RKO (cell line): Measurements from ENCODE around the gene POMT2.

Source experiments
- DNase-seq: peaks from one replicate; pipeline ENCODE4 v3.0.0-alpha.2; 2016; ENCODE audit warnings: low spot score

The POMT2 gene

GRCh38 chr14:77265561-77266335, 54.9 kb downstream of the POMT2 start:
- no peak for DNase-seq

DNA sequence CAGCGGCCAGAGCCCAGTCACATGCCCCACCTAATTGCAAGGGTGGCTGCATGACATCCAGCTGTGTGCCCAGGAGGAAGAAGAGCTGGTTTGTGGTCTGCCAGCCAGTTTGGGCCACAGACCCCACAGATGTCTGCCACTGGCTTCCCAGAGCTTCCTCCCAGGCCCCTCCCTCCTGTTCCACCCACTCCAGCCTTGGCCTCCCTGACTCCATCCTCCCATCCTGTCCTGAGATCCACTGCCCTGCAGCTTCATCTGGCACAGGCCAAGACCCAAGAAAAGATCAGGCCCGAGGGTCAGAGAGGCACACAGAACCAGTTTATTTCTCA, 55.5 kb downstream of the POMT2 start:
- DNase-seq: no peak

- no peak for DNase-seq
These were observed 56.1 kb downstream of the POMT2 start for GRCh38 chr14:77264466-77265186.

GRCh38 chr14:77260631-77261030, 60.1 kb downstream of the POMT2 start:
- DNase-seq: no peak

DNA sequence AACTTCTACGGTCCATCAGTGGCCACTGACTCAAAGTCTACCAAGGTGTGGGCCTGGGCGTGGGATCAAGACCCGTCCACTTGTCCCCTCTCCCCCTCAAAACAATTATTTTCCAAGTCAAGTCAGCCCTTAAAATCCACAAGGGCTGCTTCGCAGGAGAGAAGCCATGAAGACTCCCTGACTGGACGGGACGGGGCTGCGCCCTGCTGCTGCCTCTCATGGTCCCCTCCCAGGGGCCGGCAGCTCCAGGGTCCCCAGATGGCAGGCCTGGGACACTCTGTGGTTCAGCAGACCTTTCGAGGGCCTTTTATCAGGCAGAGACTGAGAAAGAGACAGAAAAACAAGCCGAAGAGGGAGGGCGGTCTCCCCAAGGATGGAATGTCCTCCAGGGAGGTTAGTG, 60.5 kb downstream of the POMT2 start:
- no peak for DNase-seq

DNA sequence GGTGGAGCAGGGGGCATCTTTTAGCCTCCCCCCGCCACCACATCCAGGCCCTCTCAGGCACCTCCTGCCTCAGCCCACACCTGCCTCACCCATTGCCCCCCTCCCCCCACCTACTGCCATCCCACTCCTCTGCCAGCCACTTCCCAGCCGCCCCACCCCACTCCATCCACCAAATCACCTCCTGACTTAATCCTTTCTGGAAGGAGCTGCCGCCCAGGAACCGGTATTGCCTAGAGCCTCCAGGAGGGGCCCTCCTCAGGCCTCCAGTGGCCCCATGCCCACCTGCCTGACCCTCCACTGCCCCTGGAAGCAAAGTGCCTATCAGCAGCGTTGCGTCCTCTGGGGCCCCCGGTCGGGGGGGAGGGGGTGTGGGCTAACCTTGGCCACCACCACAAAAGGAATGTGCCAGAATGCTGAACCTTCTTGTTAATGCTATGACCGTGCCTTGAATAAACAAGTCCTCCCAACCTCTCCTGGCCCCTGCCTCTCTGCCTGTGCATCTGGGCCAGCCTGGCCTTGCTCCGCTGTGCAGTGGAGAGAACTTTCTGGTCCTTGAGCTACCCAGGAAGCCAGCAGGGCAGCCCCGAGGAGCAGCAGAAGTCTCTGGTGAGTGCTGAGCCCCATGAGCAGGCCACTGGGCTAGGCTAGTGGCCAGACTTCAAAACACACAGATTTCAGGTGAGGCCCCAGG, 61.5 kb downstream of the POMT2 start:
- DNase-seq: no peak

DNA sequence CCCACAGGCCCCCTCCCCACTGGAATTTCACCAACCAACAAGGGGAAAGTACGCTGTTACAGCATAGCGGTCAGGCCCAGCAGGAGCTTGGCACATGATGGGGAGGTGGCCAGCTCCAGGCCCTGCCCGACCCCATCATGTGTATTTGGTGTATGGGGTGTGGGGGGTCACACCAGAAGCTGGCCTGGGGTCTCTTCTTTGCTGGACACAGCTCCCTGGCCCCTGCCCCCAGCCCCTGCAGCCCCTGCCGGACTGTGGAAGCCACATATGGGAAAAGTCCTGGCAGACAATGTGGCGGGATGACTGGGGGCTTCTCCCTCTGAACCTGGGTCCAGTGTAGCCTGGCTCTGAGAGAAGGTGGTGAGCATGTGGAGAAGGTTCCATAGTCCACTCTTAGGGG, 62.1 kb downstream of the POMT2 start:
- no peak for DNase-seq

GRCh38 chr14:77257700-77258099, 63.0 kb downstream of the POMT2 start:
- no peak for DNase-seq

DNA sequence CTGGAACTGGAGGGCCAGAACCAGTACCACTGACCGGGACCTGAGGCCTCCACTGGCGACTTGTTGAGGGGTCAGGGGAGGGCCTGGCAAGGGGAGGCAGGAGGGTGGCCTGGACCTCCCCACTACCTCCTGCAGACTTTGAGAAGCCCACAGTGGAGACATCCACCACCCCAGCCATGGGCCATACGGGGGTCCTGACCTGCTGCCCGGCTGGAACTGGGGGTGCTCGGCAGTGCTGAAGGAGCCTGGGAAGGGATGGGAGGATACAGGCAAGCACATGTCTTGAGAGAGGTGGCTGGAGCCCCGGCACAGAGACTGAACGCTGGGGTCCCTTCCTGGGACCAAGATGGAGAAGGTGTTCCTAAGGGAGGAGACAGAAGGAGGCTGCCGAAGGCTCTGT, 64.0 kb downstream of the POMT2 start:
- no peak for DNase-seq

GRCh38 chr14:77253333-77254190, 67.1 kb downstream of the POMT2 start:
- no peak for DNase-seq

DNA sequence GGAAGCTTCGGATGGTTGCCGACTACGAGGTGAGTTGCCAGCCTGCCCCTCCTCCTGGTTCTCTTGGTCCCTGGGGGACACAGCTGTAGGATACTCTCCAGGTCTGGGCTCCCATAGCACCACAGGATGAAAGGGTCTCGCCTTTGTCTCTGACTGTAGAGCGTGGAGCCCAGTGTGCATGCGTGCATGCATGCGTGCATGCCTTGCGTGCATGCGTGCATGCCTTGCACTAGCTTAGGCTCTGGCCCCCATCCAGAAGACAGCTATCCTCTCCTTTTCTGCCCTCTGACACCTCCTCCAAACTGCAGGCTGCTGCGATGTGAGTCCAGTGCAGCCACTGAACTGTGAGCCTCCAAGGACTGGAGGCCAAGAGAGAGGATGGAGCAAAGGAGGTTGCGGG, 68.8 kb downstream of the POMT2 start:
- DNase-seq: no peak

DNA sequence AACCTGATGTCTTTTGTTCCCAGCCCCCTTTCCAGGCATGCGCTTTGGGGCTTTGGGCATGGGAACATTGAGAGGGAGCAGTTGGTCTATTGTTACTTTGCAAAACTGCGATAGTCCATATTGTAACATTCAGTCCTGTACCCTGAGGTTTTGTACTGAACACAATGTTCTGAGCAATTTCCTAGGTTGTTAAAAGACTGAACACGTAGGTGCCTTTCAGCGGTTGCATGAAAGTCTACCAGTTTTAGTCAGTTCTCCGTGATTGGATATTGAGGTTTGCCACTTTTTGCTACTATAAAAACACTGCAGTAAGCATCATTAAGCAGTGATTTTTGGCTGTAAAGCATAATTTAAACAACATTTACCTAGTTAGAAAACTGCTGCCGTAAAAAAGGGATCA, 69.8 kb downstream of the POMT2 start:
- DNase-seq: no peak

DNA sequence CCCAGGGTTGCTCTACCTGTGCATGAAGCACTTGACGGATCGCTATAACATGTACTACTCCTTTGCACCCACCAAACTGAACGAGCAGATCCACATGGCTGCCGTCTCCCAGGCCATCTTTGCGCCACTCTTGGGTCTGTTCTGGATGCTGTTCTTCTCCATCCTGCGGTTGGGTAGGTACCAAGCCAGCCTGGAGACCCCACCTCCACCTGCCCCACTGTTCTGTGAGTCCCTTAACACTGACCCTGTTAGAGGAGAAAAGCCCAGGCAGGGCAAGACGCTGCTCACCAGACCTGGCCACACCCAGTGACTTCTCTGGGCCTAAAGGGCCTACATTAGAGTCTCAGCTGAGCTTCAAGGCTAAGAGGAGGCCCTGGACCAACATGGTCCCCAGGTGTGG, 71.4 kb downstream of the POMT2 start:
- no peak for DNase-seq

DNA sequence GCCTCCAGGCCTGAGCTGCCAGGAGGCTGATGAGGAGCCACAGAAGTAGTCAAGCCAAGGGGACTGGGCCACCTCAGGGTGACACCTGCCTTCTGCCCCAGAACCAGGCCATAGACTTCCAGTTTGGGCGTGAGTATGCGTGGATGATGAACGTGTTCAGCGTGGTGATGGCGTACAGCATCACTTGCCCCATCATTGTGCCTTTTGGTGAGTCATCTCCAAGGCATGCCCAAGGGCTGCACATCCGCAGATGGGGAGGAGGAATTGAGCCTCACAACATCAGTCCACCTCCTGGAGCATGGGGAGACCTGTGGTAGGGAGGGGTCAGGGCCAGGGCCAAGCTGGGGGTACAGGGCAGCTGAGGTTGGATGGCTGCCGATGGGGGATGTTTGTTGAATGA, 72.0 kb downstream of the POMT2 start:
- peak; percentile 55 for DNase-seq

- no peak for DNase-seq
These were observed 73.9 kb downstream of the POMT2 start for GRCh38 chr14:77246784-77247183.

DNA sequence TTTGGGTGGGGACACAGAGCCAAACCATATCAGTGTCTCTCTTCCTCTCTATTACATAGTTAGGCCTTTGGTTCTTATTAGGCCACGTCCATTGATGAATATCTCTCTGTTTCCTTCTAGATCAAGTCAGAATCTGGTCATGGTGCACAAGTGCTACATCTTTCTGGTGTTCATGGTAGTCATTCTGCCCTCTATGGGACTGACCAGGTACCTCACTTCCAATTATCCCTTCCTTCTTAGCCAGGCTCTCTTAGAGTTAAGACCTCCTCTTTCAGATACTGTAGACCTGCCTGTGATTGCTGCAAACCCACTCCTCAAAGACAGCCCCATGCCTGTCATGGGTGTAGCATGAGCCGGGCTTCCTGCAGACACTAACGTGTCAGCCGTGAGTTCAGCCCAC, 74.9 kb downstream of the POMT2 start:
- DNase-seq: no peak

DNA sequence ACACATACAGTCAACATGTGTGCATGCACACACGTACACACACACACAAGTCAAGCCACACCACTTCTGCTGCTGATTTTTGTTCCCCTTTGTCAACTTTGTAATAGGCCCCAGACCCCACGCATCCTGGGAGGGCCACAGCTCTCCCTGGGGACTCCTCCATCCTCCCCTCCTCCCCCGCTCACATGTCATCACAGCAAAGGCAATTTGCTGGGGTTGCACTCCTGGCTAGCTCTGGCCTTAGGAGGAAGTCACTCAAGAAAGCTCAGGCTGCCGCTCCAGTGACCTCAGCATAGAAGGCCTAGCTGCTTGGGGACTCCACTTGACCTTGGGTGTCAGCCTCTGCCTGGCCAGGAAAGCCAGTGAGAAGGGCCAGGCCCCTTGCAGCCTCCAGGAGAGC, 76.8 kb downstream of the POMT2 start:
- no peak for DNase-seq

GRCh38 chr14:77242752-77243151, 77.9 kb downstream of the POMT2 start:
- no peak for DNase-seq

DNA sequence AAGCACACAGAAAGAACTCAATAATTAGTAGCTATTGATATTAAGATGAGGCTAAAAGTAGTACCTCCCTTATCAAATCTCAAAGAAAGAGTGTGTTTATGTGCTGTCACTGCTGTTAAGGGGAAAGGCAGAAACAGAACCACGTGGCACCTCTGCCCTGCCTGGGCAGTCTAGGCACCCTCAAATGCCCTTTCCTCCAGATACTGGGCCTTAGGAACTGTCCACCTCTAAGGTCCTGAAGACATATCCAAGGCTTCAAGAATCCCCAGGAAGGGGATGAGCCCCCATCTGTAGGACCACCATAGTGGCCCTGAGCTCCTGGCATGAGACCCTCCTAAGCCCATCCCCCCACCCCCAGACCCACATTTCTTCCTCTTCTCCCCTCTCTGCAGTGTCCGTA, 78.7 kb downstream of the POMT2 start:
- peak; percentile 8 for DNase-seq

- no peak for DNase-seq
These were observed 80.3 kb downstream of the POMT2 start for GRCh38 chr14:77240336-77240915.

DNA sequence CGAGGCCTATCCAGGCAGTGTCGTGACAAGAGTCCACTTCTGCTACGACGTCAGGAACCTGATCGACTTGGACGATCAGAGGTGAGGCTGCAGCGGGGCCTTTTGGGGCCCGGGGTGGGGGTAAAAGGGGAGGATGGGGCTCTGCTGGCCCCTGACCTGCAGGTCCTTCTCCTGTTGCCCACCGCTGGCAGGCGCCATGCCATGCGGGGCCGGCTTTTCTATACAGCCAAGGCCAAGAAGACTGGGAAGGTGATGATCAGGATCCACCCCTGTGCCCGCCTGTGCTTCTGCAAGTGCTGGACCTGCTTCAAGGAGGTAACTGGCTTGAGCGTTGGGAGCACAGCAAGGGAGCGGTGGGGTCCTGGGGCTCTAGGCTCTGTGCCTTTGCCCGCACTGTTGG, 81.3 kb downstream of the POMT2 start:
- DNase-seq: no peak

- DNase-seq: no peak
These were observed 81.7 kb downstream of the POMT2 start for GRCh38 chr14:77238996-77239395.
